MV-4-11 (cell line): Measurements from ENCODE around the gene GABRR1.

Source experiments
- DNase-seq: peaks from one replicate; lab custom pipeline; 2025; lab: John Stamatoyannopoulos, UW

GABRR1 gene

GRCh38 chr6:89217299-89217910 lies at the start of gene GABRR1:
Gene GABRR1, minus strand, starts transcription at chr6:89217358. Its CDS starts 36 bp downstream, at chr6:89217322.
- DNase-seq, result no peak

DNA sequence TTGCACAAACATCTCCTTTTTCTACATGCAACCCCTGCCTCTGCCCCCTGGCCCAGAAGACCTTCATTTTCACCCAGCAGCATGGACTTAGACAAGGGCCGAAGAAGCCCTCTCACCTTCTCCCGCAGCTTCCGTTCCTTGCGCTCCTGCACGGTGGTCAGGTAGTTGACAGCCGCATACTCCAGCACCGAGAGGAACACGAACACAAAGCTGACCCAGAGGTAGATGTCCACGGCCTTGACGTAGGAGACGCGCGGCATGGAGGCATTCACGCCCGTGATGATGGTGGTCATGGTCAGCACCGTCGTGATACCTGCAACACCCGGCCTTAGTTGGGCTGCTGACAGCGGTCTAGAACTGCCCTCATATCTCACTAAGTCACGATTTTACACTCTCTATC lies 47.1 kb upstream of the GABRR1 start:
- no peak for DNase-seq

DNA sequence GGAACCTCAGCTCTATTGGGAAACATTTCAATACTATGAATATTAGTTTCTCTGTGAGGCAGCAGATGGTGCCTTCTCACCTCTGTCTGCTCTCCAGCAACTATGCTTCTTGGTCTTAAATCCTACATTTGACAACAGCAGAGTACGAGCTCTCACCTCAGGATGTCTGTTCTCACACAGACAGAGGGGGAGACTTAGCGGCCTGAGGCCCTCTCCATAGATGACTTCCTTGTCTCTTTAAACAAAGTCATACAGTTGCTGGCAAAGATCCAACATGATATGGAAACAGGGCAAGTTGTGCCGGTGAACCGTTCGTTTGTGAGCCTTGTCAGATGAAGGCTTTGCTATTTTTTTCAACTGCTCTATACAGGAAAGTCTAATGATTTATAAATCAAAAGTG lies 43.7 kb upstream of the GABRR1 start:
- peak; percentile 70 for DNase-seq

GRCh38 chr6:89260310-89260709 lies 43.2 kb upstream of the GABRR1 start:
- DNase-seq, result peak; percentile 87

GRCh38 chr6:89258912-89259311 lies 41.8 kb upstream of the GABRR1 start:
- no peak for DNase-seq

GRCh38 chr6:89257781-89258180 lies 40.6 kb upstream of the GABRR1 start:
- DNase-seq, result no peak

GRCh38 chr6:89257346-89257745 lies 40.2 kb upstream of the GABRR1 start:
- no peak for DNase-seq

DNA sequence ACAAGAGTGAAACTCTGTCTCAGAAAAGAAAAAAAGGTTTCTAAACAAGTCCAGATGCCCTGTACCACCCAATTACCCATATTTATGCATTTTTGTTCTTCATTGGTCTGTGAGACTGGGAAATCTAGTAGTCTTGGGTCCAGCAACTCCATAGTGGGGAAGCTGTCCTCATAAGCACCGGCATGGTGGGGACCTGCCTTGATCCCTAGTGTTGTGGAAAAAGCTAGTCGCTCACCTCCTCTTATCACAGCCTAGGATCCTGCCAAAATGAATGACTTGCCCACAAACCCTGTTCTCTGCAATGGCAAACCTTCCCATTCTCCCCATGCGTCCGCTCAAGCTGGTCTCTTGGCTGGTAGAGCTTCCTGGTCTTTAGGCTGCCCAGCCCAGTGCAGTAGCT lies 38.3 kb upstream of the GABRR1 start:
- no peak for DNase-seq

GRCh38 chr6:89254569-89254968 lies 37.4 kb upstream of the GABRR1 start:
- peak; percentile 42 for DNase-seq

DNA sequence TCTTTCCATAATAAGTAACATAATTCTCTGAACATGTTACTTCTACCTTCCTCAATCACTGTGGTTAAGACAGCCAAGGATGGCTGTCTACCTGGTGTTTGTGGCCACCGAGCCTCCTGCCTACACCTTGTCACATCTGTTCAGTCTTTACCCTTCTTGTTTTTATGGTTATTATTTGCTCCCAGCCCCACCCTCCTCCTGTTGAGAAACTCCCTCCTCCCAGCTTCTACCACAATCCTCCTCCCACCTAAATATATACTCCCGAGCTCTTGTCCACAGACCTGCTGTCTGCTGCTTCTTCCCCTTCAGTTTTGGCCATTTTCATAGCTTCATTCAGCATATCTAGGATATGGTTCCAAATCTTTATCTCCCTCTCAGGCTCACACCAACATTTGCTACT lies 35.7 kb upstream of the GABRR1 start:
- no peak for DNase-seq

GRCh38 chr6:89251976-89252375 lies 34.8 kb upstream of the GABRR1 start:
- no peak for DNase-seq

DNA sequence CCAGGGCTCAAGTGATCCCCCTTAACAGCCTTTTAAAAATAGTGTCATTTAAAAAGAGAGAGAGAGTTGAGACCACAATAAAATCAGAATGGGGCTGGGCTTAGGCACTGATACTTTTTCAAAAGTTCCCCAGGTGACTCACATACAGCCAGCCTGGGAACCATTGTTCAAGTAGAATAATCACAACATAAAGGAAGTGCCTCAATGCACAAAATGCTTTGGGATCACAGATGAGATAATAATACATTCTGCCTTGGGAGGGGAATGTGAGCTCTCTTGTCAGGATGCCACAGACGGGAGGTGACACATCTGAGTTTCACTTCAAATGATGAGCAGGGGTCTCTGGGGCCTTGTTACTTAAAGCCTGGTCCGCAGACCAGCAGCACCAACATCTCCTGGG lies 34.0 kb upstream of the GABRR1 start:
- no peak for DNase-seq

GRCh38 chr6:89250239-89250638 lies 33.1 kb upstream of the GABRR1 start:
- DNase-seq, result no peak

DNA sequence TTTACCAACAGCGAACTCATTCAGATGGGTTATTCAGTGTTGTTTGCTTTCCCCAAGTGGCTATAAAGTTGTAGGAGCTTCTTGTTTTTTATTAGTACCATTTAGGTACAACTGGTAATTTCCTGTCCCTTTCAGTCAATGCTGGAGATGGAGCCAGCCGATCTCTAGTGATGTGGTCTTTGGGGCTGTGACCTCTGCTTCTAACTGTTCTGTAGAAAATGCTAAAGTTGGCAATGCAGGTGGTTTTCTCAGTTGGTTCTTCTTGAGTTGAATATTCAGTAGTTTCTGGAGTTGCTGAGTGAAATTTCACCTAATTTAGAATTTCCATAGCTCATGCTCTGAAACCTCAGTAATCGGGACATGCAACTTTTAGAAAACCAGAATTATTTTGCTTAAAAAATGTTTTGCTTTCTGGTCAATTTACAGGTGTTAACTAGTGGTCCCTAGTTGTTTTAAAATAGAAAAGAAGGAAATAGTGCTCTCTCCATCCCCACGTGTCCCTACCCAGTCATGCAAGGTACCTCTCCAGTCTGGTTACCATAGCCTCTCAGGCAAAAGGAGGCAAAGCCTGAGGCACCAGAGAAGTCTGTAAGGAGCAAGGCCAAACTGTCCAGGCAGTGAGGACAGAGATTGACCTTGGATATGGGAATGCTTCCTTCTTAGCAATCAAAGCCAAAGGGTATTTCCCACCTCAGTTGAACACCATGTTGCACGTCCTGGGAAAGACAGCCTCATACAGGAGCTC lies 27.3 kb upstream of the GABRR1 start:
- DNase-seq, result no peak

GRCh38 chr6:89243331-89243629 lies 26.1 kb upstream of the GABRR1 start:
- no peak for DNase-seq

DNA sequence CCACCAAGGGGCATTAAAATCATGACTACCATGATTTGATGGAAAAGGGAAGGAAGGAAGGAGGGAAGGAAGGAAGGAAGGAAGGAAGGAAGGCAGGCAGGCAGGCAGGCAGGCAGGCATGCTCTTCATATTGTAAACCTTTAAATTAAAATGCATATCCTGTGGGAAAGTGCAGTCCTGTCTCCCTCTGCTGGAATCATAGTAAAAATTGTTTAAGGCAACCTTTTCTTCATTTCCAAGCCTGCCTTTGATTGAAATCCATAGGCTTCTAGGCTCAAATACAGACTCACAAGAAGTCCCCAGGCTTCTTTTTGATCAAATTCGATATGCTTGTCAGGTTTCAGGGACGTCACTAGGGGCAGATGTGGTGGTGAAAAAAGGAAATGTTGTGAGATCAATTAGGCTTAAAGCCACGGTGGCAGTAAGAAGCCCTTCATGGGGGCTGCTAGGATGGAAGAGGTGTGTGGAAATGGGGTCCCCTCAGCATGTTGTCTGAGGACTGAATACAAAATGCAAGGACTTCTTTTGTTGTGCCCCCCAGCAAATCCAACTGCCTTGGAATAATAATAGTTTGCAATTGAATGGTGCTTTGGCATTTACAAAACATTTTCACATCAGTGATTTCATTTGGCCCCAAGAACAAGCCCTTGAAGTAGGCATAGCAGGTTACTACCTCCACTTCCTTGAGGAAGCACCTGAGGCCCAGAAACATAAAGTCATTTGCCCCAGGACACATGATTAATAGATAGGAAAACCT lies 25.6 kb upstream of the GABRR1 start:
- DNase-seq, result peak; percentile 52

DNA sequence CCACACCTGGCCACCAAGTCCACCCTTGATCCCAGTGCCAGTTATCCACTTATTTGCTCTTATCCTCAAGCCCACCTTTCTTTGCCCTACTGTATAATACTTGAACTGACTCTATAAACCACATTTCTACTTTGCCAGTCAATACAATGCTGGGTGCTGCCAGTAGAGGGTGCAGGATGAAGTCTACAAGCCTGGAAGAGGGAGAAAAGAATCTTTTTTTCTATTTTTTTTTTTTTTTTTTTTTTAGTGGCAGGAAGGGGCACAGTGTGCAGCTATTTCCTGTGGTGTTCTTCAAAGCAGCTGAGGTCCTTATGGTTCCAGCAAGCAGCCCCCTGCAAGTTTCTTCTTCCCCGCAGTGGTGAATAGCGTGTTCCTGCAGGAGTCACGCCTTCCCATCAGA lies 22.2 kb upstream of the GABRR1 start:
- DNase-seq, result peak; percentile 34

- no peak for DNase-seq
Observed at GRCh38 chr6:89237158-89237557, 20.0 kb upstream of the GABRR1 start.

DNA sequence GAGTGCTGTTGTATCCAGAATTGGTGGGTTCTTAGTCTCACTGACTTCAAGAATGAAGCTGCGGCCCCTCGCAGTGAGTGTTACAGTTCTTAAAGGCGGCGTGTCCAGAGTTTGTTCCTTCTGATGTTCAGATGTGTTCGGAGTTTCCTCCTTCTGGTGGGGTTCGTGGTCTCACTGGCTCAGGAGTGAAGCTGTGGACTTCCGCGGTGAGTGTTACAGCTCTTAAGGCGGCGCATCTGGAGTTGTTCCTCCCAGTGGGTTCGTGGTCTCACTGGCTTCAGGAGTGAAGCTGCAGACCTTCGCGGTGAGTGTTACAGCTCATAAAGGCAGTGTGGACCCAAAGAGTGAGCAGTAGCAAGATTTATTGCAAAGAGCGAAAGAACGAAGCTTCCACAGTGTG lies 16.4 kb upstream of the GABRR1 start:
- peak; percentile 84 for DNase-seq

- DNase-seq, result no peak
Observed at GRCh38 chr6:89222712-89223039, 5.5 kb upstream of the GABRR1 start.

DNA sequence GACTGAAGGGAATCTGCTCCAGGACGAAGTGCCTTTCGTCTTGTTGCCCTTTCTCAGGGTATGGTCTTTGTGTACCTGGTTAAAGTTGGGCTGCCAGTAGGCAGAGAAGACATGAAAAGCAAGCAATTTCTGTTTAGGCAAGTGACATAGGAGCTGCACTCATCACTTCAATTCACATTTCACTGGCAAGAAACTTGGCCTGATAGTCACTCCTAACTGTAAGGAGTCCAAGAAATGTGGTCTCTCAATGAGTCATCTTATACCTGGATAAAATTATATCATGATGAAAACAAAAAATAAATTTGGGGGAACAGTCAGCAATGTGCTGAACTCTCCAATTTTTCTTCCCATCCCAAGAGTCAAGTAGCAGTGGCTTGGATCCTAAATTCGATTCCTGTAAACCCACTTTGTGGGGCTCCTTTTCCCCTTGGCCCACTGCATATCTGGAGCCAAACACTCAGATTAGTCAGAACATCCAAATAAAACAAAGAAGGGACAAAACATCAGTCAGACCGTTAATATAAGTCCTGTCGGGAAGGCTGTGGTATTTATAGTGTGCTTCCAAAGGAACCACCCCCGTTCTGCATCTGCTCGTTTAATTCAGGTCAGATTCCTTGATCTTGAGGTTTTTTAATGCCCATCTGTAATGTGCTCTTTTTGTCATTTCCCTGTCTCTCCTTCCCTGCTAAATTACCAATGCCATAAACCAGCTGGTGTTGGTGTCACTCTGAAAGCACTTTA lies 5.0 kb upstream of the GABRR1 start:
- no peak for DNase-seq

DNA sequence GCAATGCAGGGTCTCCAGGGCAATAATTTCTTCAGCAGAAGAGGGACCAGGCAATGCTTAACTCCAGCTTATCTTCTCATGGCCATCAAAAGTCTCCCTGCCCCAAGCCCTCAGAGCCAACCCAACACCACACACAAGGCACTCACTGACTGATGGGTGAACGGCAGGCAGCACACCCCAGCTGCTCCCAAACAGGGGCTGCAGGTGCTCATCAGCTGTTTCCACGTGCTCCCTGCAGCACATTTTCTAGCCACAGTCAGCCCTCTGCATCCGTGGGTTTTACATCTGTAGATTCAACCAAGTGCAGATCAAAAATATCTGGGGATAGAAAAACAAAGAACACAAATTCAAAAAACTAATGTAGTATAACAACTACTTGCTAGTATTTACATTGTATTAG lies 4.0 kb upstream of the GABRR1 start:
- no peak for DNase-seq

- DNase-seq, result no peak
Observed at GRCh38 chr6:89216411-89216810, 747 bp downstream of the GABRR1 start.
